A673 (cell line): ENCODE measurements around the gene EMC9.

ENCODE experiments used
- EZH2 ChIP-seq: fragments of 200-600 bp; sonication (generic); IDR thresholded peaks from 2 replicates; pipeline ENCODE4 v1.6.1; 2017; ENCODE audit warnings: borderline replicate concordance, low read depth, mild to moderate bottlenecking, mixed read lengths, antibody characterized with exemption, low read length; ENCODE audit not compliant: poor library complexity, severe bottlenecking
- TF ChIP-seq, protein P1 (sequence below): fragments of 300-800, 200-600 bp; sonication (generic); conservative IDR thresholded peaks from 2 replicates; pipeline ENCODE4 v1.5.1; 2017; ENCODE audit warnings: low read depth, mild to moderate bottlenecking, antibody characterized with exemption, low read length, moderate library complexity, mixed read lengths

DNA sequence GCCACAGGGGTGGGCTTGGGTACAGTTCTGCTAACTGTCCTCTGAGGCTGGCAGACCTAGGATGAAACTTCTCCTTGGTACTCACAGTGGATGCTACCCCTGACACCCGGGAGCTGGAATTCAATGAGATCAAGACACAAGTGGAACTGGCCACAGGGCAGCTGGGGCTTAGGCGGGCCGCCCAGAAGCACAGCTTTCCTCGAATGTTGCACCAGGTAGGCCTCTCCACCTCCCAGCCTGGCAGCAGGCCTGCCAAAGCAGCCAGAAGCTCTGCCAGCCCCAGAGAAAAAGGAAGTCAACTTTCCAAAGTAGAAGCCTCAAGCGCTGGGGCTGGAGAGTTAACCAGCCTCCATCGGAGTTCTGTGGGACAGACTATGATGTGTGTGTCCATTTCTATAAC, 24.2 kb downstream of the EMC9 start:
- TF ChIP-seq, protein P1, sequence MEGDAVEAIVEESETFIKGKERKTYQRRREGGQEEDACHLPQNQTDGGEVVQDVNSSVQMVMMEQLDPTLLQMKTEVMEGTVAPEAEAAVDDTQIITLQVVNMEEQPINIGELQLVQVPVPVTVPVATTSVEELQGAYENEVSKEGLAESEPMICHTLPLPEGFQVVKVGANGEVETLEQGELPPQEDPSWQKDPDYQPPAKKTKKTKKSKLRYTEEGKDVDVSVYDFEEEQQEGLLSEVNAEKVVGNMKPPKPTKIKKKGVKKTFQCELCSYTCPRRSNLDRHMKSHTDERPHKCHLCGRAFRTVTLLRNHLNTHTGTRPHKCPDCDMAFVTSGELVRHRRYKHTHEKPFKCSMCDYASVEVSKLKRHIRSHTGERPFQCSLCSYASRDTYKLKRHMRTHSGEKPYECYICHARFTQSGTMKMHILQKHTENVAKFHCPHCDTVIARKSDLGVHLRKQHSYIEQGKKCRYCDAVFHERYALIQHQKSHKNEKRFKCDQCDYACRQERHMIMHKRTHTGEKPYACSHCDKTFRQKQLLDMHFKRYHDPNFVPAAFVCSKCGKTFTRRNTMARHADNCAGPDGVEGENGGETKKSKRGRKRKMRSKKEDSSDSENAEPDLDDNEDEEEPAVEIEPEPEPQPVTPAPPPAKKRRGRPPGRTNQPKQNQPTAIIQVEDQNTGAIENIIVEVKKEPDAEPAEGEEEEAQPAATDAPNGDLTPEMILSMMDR: no peak
- TF ChIP-seq EZH2: no peak
